Loucy (cell line): ENCODE measurements around the gene IGFALS.

Experiments
- EZH2phosphoT487 ChIP-seq: fragments of 200-600 bp; IDR thresholded peaks from 2 replicates; pipeline ENCODE4 v1.6.1; 2018; ENCODE audit warnings: antibody characterized with exemption, mild to moderate bottlenecking, moderate library complexity, borderline replicate concordance
- TF ChIP-seq, protein P1 (sequence below): fragments of 200-600 bp; sonication (generic); conservative IDR thresholded peaks from 2 replicates; pipeline ENCODE4 v1.5.1; 2014; ENCODE audit warnings: mild to moderate bottlenecking, antibody characterized with exemption, low read length

DNA sequence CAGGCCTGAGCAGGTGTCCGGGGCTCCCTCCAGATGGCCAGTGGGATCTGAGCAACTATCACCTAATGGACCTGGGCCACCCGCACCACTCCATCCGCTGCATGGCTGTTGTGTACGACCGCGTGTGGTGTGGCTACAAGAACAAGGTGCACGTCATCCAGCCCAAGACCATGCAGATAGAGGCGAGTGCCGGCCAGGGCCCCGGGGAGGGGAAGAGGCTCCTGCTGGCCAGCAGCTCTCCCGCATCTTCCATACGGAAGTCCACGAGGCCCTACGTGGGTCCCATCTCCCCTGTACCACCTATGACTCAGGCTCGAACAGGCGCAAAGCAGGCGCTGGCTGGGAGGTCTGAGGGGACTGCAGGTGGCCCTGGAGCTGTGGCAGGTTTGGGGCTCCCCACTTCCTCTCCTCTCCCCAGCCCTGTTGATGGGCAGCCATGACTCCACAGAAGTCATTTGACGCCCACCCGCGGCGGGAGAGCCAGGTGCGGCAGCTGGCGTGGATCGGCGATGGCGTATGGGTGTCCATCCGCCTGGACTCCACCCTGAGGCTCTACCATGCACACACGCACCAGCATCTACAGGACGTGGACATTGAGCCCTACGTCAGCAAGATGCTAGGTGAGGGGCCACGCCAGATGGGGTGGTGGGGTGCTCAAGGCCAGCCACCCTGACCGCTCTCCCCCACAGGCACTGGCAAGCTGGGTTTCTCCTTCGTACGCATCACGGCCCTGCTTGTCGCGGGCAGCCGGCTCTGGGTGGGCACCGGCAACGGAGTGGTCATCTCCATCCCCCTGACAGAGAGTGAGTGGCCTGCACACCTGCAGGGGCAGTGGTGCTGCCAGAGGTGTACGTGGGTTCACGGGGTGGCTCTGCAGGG is 26.1 kb downstream of the IGFALS start:
- TF ChIP-seq, protein P1, sequence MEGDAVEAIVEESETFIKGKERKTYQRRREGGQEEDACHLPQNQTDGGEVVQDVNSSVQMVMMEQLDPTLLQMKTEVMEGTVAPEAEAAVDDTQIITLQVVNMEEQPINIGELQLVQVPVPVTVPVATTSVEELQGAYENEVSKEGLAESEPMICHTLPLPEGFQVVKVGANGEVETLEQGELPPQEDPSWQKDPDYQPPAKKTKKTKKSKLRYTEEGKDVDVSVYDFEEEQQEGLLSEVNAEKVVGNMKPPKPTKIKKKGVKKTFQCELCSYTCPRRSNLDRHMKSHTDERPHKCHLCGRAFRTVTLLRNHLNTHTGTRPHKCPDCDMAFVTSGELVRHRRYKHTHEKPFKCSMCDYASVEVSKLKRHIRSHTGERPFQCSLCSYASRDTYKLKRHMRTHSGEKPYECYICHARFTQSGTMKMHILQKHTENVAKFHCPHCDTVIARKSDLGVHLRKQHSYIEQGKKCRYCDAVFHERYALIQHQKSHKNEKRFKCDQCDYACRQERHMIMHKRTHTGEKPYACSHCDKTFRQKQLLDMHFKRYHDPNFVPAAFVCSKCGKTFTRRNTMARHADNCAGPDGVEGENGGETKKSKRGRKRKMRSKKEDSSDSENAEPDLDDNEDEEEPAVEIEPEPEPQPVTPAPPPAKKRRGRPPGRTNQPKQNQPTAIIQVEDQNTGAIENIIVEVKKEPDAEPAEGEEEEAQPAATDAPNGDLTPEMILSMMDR = no peak
- no peak for TF ChIP-seq EZH2phosphoT487
